Hepatocyte (in vitro differentiated cells): ENCODE data around the gene TAF8. TPM values are rescaled to one million over a fixed set of nuclear protein-coding genes. Genes with fewer than 3 reads are reported as not detected.

Experiments used
- DNase-seq: peaks from one replicate; pipeline ENCODE4 v3.0.0-alpha.2; 2016; ENCODE audit warnings: low spot score
- H2AFZ ChIP-seq: fragments of 200-600 bp; sonication (generic); 2 replicates; pipeline ENCODE4 v1.6.0; 2016; ENCODE audit warnings: antibody characterized with exemption, mild to moderate bottlenecking
- H3K27ac ChIP-seq: fragments of 200-600 bp; sonication (generic); 2 replicates; pipeline ENCODE4 v1.5.1; 2016; ENCODE audit warnings: mild to moderate bottlenecking
- H3K27me3 ChIP-seq: fragments of 200-600 bp; sonication (generic); 2 replicates; pipeline ENCODE4 v1.6.1; 2016
- H3K36me3 ChIP-seq: fragments of 200-600 bp; sonication (generic); replicated peaks from 2 replicates; pipeline ENCODE4 v1.5.1; 2016; ENCODE audit warnings: low read depth; ENCODE audit not compliant: insufficient read depth
- H3K4me1 ChIP-seq: fragments of 200-600 bp; sonication (generic); 2 replicates; pipeline ENCODE4 v1.5.1; 2016; ENCODE audit warnings: mild to moderate bottlenecking, moderate library complexity; ENCODE audit not compliant: insufficient read depth
- H3K4me2 ChIP-seq: fragments of 200-600 bp; sonication (generic); 2 replicates; pipeline ENCODE4 v1.6.0; 2016
- H3K4me3 ChIP-seq: fragments of 200-600 bp; sonication (generic); 2 replicates; pipeline ENCODE4 v1.5.1; 2016; ENCODE audit warnings: mild to moderate bottlenecking
- H3K79me2 ChIP-seq: fragments of 200-600 bp; sonication (generic); 2 replicates; pipeline ENCODE4 v1.6.0; 2017; ENCODE audit warnings: mild to moderate bottlenecking
- H3K9me2 ChIP-seq: fragments of 200-600 bp; sonication (generic); replicated peaks from 2 replicates; pipeline ENCODE4 v1.6.0; 2017; ENCODE audit warnings: mild to moderate bottlenecking; ENCODE audit not compliant: insufficient read depth
- H3K9me3 ChIP-seq: fragments of 200-600 bp; sonication (generic); 2 replicates; pipeline ENCODE4 v1.5.1; 2016; ENCODE audit warnings: low read depth, mild to moderate bottlenecking
- H4K20me1 ChIP-seq: fragments of 200-600 bp; sonication (generic); 2 replicates; pipeline ENCODE4 v1.6.0; 2016; ENCODE audit warnings: mild to moderate bottlenecking; ENCODE audit not compliant: insufficient read depth, poor library complexity, severe bottlenecking
- EZH2 ChIP-seq: fragments of 200-600 bp; sonication (generic); IDR thresholded peaks from 2 replicates; pipeline ENCODE4 v1.6.1; 2016; ENCODE audit warnings: antibody characterized with exemption, mild to moderate bottlenecking, borderline replicate concordance
- EZH2phosphoT487 ChIP-seq: fragments of 200-600 bp; sonication (generic); IDR thresholded peaks from one replicate; pipeline ENCODE4 v1.6.1; 2018; ENCODE audit warnings: antibody characterized with exemption, mild to moderate bottlenecking, low read depth, moderate library complexity; ENCODE audit not compliant: unreplicated experiment, severe bottlenecking
- WGBS: methylation state at CpG from one replicate; pipeline ENCODE4 v1.1.6; 2016; ENCODE audit warnings: low lambda C conversion rate; ENCODE audit errors: missing lambda C conversion rate; 5-methylcytosine and 5-hydroxymethylcytosine counted together
- polyA plus RNA-seq: library from polyadenylated mRNA; unstranded; fragments of >200 nt; fragmentation: Nextera tagmentation; extraction: Ambion mirVana; gene quantifications from 2 replicates; pipeline ENCODE4 v1.2.1, GENCODE V29; 2016
- total RNA-seq: library from RNA; depleted of rRNA; stranded (reverse); fragments of >200 nt; gene quantifications from 2 replicates; pipeline ENCODE4 v1.2.3, GENCODE V29; 2014
- TF ChIP-seq, protein P1 (sequence below): fragments of 200-600 bp; sonication (generic); IDR thresholded peaks from 2 replicates; pipeline ENCODE4 v1.5.1; 2016; ENCODE audit warnings: antibody characterized with exemption, mild to moderate bottlenecking; ENCODE audit not compliant: poor library complexity

TAF8 gene
- total and polyA plus RNA-seq, 2 experiments from 2014 or later, result 14.0 to 25.1 TPM

GRCh38 chr6:42101186-42101657, 50.9 kb downstream of the TAF8 start:
- Histone ChIP-seq H3K9me3 (no peaks in the 10 kb centered on the region), H3K4me1 (peaks cover 56% of the 10 kb centered on the region), H3K4me3 (no peak overlapping the region), H3K9me2 (no peaks in the 10 kb centered on the region), H3K36me3 (no peaks in the 10 kb centered on the region), H3K27ac (peak overlapping the region; percentile 92), H3K79me2 (no peaks in the 10 kb centered on the region), H3K27me3 (no peaks in the 10 kb centered on the region), H3K4me2 (no peak overlapping the region), H2AFZ (no peak overlapping the region), H4K20me1 (no peaks in the 10 kb centered on the region)
- WGBS, result 74% methylated on average over 8 of the region's 8 CpGs
- TF ChIP-seq EZH2phosphoT487, result no peak
- TF ChIP-seq EZH2, result no peak
- TF ChIP-seq, protein P1, sequence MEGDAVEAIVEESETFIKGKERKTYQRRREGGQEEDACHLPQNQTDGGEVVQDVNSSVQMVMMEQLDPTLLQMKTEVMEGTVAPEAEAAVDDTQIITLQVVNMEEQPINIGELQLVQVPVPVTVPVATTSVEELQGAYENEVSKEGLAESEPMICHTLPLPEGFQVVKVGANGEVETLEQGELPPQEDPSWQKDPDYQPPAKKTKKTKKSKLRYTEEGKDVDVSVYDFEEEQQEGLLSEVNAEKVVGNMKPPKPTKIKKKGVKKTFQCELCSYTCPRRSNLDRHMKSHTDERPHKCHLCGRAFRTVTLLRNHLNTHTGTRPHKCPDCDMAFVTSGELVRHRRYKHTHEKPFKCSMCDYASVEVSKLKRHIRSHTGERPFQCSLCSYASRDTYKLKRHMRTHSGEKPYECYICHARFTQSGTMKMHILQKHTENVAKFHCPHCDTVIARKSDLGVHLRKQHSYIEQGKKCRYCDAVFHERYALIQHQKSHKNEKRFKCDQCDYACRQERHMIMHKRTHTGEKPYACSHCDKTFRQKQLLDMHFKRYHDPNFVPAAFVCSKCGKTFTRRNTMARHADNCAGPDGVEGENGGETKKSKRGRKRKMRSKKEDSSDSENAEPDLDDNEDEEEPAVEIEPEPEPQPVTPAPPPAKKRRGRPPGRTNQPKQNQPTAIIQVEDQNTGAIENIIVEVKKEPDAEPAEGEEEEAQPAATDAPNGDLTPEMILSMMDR, result no peak
- DNase-seq, result peak; percentile 78

GRCh38 chr6:42103216-42103615, 52.9 kb downstream of the TAF8 start:
- no peak for DNase-seq
- H2AFZ ChIP-seq, result no peak overlapping the region
- TF ChIP-seq EZH2 (no peak), EZH2phosphoT487 (no peak)
- TF ChIP-seq, protein P1, result no peak
- 65% methylated on average over 7 of the region's 7 CpGs for WGBS
- no peaks in the 10 kb centered on the region for H3K36me3 ChIP-seq
- H3K9me2 ChIP-seq, result no peaks in the 10 kb centered on the region
- H3K9me3 ChIP-seq, result no peaks in the 10 kb centered on the region
- peak overlapping the region; percentile 84 for H3K27ac ChIP-seq
- no peaks in the 10 kb centered on the region for H4K20me1 ChIP-seq
- peaks cover 59% of the 10 kb centered on the region for H3K4me1 ChIP-seq
- peaks cover 2% of the 10 kb centered on the region for H3K79me2 ChIP-seq
- H3K27me3 ChIP-seq, result no peaks in the 10 kb centered on the region
- H3K4me3 ChIP-seq, result no peak overlapping the region
- H3K4me2 ChIP-seq, result peak overlapping the region; percentile 68

DNA sequence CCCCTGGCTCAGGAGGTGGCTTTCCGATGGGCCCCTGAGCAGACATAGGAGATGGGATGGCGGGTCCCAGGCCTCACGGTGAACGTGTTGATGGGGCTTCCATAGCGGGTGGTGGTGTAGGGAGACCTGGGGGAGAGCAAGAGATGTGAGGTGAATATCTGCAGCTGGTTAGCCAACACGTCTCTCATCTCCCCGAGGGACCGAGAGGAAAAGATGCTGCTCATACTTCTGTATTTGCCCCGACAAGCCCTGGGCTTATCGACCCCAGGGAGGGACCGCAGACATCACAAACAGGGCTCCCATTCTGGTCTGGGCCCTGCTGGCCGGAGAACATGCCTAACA, 53.4 kb downstream of the TAF8 start:
- Histone ChIP-seq H3K27me3 (no peaks in the 10 kb centered on the region), H3K4me1 (peaks cover 56% of the 10 kb centered on the region), H3K4me3 (no peak overlapping the region), H3K79me2 (peaks cover 2% of the 10 kb centered on the region), H3K36me3 (no peaks in the 10 kb centered on the region), H3K9me3 (no peaks in the 10 kb centered on the region), H2AFZ (no peak overlapping the region), H3K9me2 (no peaks in the 10 kb centered on the region), H3K27ac (peak overlapping the region; percentile 84), H3K4me2 (peak overlapping the region; percentile 68), H4K20me1 (no peaks in the 10 kb centered on the region)
- WGBS, result 81% methylated on average over 12 of the region's 12 CpGs
- TF ChIP-seq, protein P1, result no peak
- TF ChIP-seq EZH2phosphoT487 (no peak), EZH2 (no peak)
- no peak for DNase-seq
